CD4-positive, alpha-beta T cell (primary cell): Measurements from ENCODE around the gene FMN1. TPM values are rescaled to one million over a fixed set of nuclear protein-coding genes. Genes with fewer than 3 reads are reported as not detected.

ENCODE experiments used
- ATAC-seq: fragments of 200-7000 bp; cut with Tn5 transposase; one replicate; pipeline ENCODE4 v1.10.0; 2022; ENCODE audit warnings: mild to moderate bottlenecking; ENCODE audit not compliant: poor library complexity
- CTCF ChIA-PET: fragments of 350-600 bp; sonication (Branson Sonifier 250); formaldehyde crosslinking; loops from one replicate; lab custom pipeline; 2021; ENCODE audit warnings: antibody characterized with exemption, inconsistent platforms; lab: Charles Lee
- POLR2A ChIA-PET: fragments of 350-600 bp; sonication (Branson Sonifier 250); formaldehyde crosslinking; loops from one replicate; lab custom pipeline; 2021; ENCODE audit warnings: antibody characterized with exemption, inconsistent platforms; lab: Charles Lee
- DNase-seq, 14 experiments: peaks; one replicate each; pipeline ENCODE4 v3.0.0-alpha.2; 2013 to 2020; ENCODE audit warnings: mixed read lengths in 2 of 14
- H3K27ac ChIP-seq, 2 donors: one replicate each; pipeline versions ENCODE4 v1.5.1 to v1.7.0; 2013; ENCODE audit warnings: low read length in 2 of 2, low read depth in 1 of 2, mild to moderate bottlenecking in 1 of 2
- H3K27me3 ChIP-seq, 2 experiments: 1 replicate in 1 of 2; 2 replicates in 1 of 2; pipeline versions ENCODE4 v1.6.1 to v1.7.0; 2013; ENCODE audit warnings: low read length in 2 of 2, control low read depth in 1 of 2, mild to moderate bottlenecking in 1 of 2, moderate library complexity in 1 of 2; ENCODE audit not compliant: insufficient read depth in 2 of 2, control insufficient read depth in 1 of 2
- H3K36me3 ChIP-seq: one replicate; pipeline ENCODE4 v1.6.1; 2013; ENCODE audit warnings: low read length, control low read depth; ENCODE audit not compliant: insufficient read depth
- H3K4me1 ChIP-seq: one replicate; pipeline ENCODE4 v1.6.1; 2013; ENCODE audit warnings: low read length, control low read depth; ENCODE audit not compliant: insufficient read depth
- H3K4me3 ChIP-seq: one replicate; pipeline ENCODE4 v1.5.1; 2013; ENCODE audit warnings: mild to moderate bottlenecking, low read length, moderate library complexity
- H3K9me3 ChIP-seq, 2 experiments: 1 replicate in 1 of 2; 2 replicates in 1 of 2; pipeline versions ENCODE4 v1.6.1 to v1.7.0; 2013; ENCODE audit warnings: low read length in 2 of 2, mild to moderate bottlenecking in 2 of 2, control low read depth in 1 of 2, moderate library complexity in 1 of 2; ENCODE audit not compliant: control insufficient read depth in 1 of 2, insufficient read depth in 1 of 2
- H3K27ac Mint-ChIP-seq: one replicate; pipeline ENCODE4 v1.8.0; 2020; ENCODE audit warnings: mixed read lengths
- H3K27me3 Mint-ChIP-seq: one replicate; pipeline ENCODE4 v1.8.0; 2021; ENCODE audit warnings: mixed read lengths
- H3K36me3 Mint-ChIP-seq: one replicate; pipeline ENCODE4 v1.8.0; 2021; ENCODE audit warnings: low read depth, mixed read lengths
- H3K4me1 Mint-ChIP-seq: one replicate; pipeline ENCODE4 v1.8.0; 2021; ENCODE audit warnings: low read depth, mixed read lengths
- H3K4me3 Mint-ChIP-seq: one replicate; pipeline ENCODE4 v1.8.0; 2020; ENCODE audit warnings: mild to moderate bottlenecking, mixed read lengths
- H3K9me3 Mint-ChIP-seq: one replicate; pipeline ENCODE4 v1.8.0; 2020; ENCODE audit warnings: mixed read lengths
- CTCF ChIP-seq: fragments of 200-600 bp; IDR thresholded peaks from one replicate; pipeline ENCODE4 v1.8.0; 2022; ENCODE audit warnings: antibody characterized with exemption, mild to moderate bottlenecking
- intact Hi-C, 2 experiments: fragments of 100-400 bp; cut with DNase I in 1 of 2; cut with micrococcal nuclease in 1 of 2; formaldehyde crosslinking; loops; one replicate each; pipeline versions ENCODE4 v1.15.1 to v1.9.0; 2023 to 2025; cut with DNase I, micrococcal nuclease
- total RNA-seq, 174 experiments: library from RNA in 2 of 174; stranded (reverse) in 2 of 174; gene quantifications; one replicate each; pipeline ENCODE4 v1.2.3 and lab custom pipeline; 2021 to 2026

The FMN1 gene
- total RNA-seq, 2 experiments from 2014 or later = 0.39 to 0.55 TPM

GRCh38 chr15:32936976-32937375, 257.5 kb downstream of the FMN1 start:
- Histone ChIP-seq H3K27me3 (no peaks in the 10 kb centered on the region), H3K27ac (no peak overlapping the region), H3K9me3 (peaks cover 0 to 5% of the 10 kb centered on the region in 2 experiments), H3K4me1 (no peaks in the 10 kb centered on the region), H3K36me3 (no peaks in the 10 kb centered on the region), H3K4me3 (no peak overlapping the region)
- intact Hi-C loops = no loop called here
- H3K27me3 Mint-ChIP-seq = peaks cover 34% of the 10 kb centered on the region
- DNase-seq (no peak), ATAC-seq (no peak)
- ChIA-PET CTCF (no interaction called here), POLR2A (no interaction called here)
- H3K4me3 Mint-ChIP-seq = no peak overlapping the region
- H3K36me3 Mint-ChIP-seq = no peaks in the 10 kb centered on the region
- H3K27ac Mint-ChIP-seq = no peak overlapping the region
- no peak for TF ChIP-seq CTCF
- H3K4me1 Mint-ChIP-seq = no peaks in the 10 kb centered on the region
- H3K9me3 Mint-ChIP-seq = peaks cover 3% of the 10 kb centered on the region

- intact Hi-C loops = no loop called here
- CTCF ChIA-PET = no interaction called here
- TF ChIP-seq CTCF = no peak
- H3K27ac ChIP-seq = no peak overlapping the region
- POLR2A ChIA-PET = no interaction called here
- no peaks in the 10 kb centered on the region for H3K4me1 ChIP-seq
- H3K4me3 ChIP-seq = no peak overlapping the region
- no peaks in the 10 kb centered on the region for H3K27me3 ChIP-seq
- no peaks in the 10 kb centered on the region for H3K36me3 ChIP-seq
- ATAC-seq (no peak), DNase-seq (no peak)
- Mint-ChIP-seq H3K9me3 (peaks cover 3% of the 10 kb centered on the region), H3K4me3 (no peak overlapping the region), H3K4me1 (no peaks in the 10 kb centered on the region), H3K27ac (no peak overlapping the region), H3K36me3 (no peaks in the 10 kb centered on the region), H3K27me3 (peaks cover 34% of the 10 kb centered on the region)
- peaks cover 0 to 5% of the 10 kb centered on the region in 2 experiments for H3K9me3 ChIP-seq
These were observed 258.1 kb downstream of the FMN1 start for GRCh38 chr15:32936283-32936918.

GRCh38 chr15:32935139-32935538, 259.4 kb downstream of the FMN1 start:
- H3K4me1 Mint-ChIP-seq = no peaks in the 10 kb centered on the region
- ATAC-seq = no peak
- Histone ChIP-seq H3K9me3 (peaks cover 0 to 5% of the 10 kb centered on the region in 2 experiments), H3K36me3 (no peaks in the 10 kb centered on the region), H3K27ac (no peak overlapping the region), H3K4me3 (no peak overlapping the region), H3K4me1 (no peaks in the 10 kb centered on the region), H3K27me3 (no peaks in the 10 kb centered on the region)
- H3K4me3 Mint-ChIP-seq = no peak overlapping the region
- CTCF ChIA-PET = no interaction called here
- DNase-seq = no peak
- no peak for TF ChIP-seq CTCF
- intact Hi-C loops = no loop called here
- peaks cover 5% of the 10 kb centered on the region for H3K9me3 Mint-ChIP-seq
- POLR2A ChIA-PET = no interaction called here
- H3K36me3 Mint-ChIP-seq = no peaks in the 10 kb centered on the region
- H3K27me3 Mint-ChIP-seq = peaks cover 34% of the 10 kb centered on the region
- H3K27ac Mint-ChIP-seq = no peak overlapping the region
